Left lung (tissue), 10 donors: ENCODE data around the gene KCTD7. TPM values are rescaled to one million over a fixed set of nuclear protein-coding genes. Genes with fewer than 3 reads are reported as not detected.
A peak's percentile ranks its signal among the peaks of the same experiment; 100 is the strongest.
"Not testable (repeated sequence)": the region's sequence is repeated elsewhere in the genome, so short reads cannot be mapped to it uniquely, and the experiment has no call there.

Source experiments
- ATAC-seq: fragments of 200-7000 bp; cut with Tn5 transposase; one replicate; pipeline ENCODE4 v1.9.1; 2020; ENCODE audit warnings: moderate library complexity
- DNase-seq, 4 donors: peaks; one replicate each; pipeline ENCODE4 v3.0.0-alpha.2; 2013 to 2020
- H3K27ac ChIP-seq, 2 donors: fragments of 200-600 bp; sonication (generic) in 1 of 2; one replicate each; pipeline versions ENCODE4 v1.5.0 to v1.8.0; 2020 to 2021
- H3K27me3 ChIP-seq, 2 donors: fragments of 200-600 bp; sonication (generic) in 1 of 2; one replicate each; pipeline versions ENCODE4 v1.5.0 to v1.8.0; 2020 to 2021
- H3K36me3 ChIP-seq, 2 donors: fragments of 200-600 bp; sonication (generic) in 1 of 2; one replicate each; pipeline versions ENCODE4 v1.5.0 to v1.8.0; 2020 to 2021
- H3K4me1 ChIP-seq, 2 donors: fragments of 200-600 bp; one replicate each; pipeline ENCODE4 v1.8.0; 2021
- H3K4me3 ChIP-seq, 2 donors: fragments of 200-600 bp; sonication (generic) in 1 of 2; one replicate each; pipeline versions ENCODE4 v1.5.0 to v1.8.0; 2020 to 2021; ENCODE audit warnings: mild to moderate bottlenecking in 1 of 2
- H3K9me3 ChIP-seq, 2 donors: fragments of 200-600 bp; sonication (generic) in 1 of 2; one replicate each; pipeline versions ENCODE4 v1.5.0 to v1.8.0; 2020 to 2021
- intact Hi-C, 2 donors: fragments of 100-400 bp; cut with DNase I; formaldehyde crosslinking; loops; one replicate each; pipeline versions ENCODE4 v1.11.2 to v1.14.2; 2022
- polyA plus RNA-seq, 6 donors: library from polyadenylated mRNA; unstranded; fragments of 120-200 nt; gene quantifications; one replicate each; pipeline ENCODE4 v1.2.1, GENCODE V29; 2013; ENCODE audit not compliant: insufficient read length in 6 of 6
- total RNA-seq, 2 donors: library from RNA; stranded (reverse); fragmentation: NEBNext Ultra II Directional; extraction: Animal tissue kit (Norgen Biotek cat#: 25700); gene quantifications; one replicate each; pipeline ENCODE4 v1.2.1, GENCODE V29; 2021
- TF ChIP-seq, protein P1 (sequence below), 2 donors: fragments of 200-600 bp; sonication (generic) in 1 of 2; IDR thresholded peaks; one replicate each; pipeline versions ENCODE4 v1.5.0 to v1.8.0; 2021; ENCODE audit warnings: antibody characterized with exemption in 2 of 2
- donor health status: DM: no; HTN: yes; CAD: no.
- donor health status: DM: no; HTN: no; CAD: no.

Gene KCTD7
- total and polyA plus RNA-seq, 8 donors = 10.4 to 32.2 (median 28.5) TPM

DNA sequence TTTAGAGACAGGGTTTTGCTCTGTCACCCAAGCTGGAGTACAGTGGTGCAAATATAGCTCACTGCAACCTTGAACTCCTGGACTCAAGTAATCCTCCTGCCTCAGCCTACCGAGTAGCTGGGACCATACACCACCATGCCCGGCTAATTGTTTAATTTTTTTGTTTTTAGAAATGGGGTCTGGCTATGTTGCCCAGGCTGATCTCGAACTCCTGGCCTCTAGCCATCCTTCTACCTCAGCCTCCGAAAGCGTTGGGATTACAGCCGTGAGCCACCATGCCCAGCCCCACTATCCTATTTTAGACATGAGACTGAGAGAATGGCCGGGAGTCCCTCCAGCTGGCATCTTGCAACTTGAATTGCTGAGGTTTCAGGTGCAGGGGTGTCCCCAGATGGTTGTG is 39.4 kb downstream of the KCTD7 start:
- H3K9me3 ChIP-seq = no peaks in the 10 kb centered on the region
- peaks cover 0 to 2% of the 10 kb centered on the region in 2 donors for H3K36me3 ChIP-seq
- H3K27me3 ChIP-seq = no peaks in the 10 kb centered on the region
- H3K4me1 ChIP-seq = no peaks in the 10 kb centered on the region
- intact Hi-C loops = no loop called here
- no peak overlapping the region for H3K27ac ChIP-seq
- DNase-seq (no peak), ATAC-seq (no peak)
- TF ChIP-seq, protein P1, sequence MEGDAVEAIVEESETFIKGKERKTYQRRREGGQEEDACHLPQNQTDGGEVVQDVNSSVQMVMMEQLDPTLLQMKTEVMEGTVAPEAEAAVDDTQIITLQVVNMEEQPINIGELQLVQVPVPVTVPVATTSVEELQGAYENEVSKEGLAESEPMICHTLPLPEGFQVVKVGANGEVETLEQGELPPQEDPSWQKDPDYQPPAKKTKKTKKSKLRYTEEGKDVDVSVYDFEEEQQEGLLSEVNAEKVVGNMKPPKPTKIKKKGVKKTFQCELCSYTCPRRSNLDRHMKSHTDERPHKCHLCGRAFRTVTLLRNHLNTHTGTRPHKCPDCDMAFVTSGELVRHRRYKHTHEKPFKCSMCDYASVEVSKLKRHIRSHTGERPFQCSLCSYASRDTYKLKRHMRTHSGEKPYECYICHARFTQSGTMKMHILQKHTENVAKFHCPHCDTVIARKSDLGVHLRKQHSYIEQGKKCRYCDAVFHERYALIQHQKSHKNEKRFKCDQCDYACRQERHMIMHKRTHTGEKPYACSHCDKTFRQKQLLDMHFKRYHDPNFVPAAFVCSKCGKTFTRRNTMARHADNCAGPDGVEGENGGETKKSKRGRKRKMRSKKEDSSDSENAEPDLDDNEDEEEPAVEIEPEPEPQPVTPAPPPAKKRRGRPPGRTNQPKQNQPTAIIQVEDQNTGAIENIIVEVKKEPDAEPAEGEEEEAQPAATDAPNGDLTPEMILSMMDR (IDR thresholded peaks at IDR 0.05) = no peak
- H3K4me3 ChIP-seq = no peak overlapping the region

DNA sequence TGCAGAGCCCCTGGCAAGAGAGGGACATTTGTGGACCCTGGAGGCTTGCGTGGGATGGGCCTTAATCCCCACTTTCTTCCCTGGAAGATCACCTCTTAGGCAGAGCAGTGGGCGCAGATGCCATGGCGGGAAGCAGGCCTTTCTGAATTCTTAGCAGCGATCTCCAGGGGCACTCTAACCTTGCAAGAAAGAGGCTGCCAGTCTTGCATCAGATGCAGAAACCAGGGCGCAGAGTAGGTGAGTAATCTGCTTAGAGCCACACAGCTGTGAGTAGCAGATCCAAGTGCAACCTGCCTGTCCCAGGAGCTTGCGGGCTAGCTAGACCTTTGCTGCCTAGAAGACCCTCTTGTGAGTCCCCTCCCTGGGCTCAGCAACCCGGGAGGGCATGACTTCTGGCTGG is 40.0 kb downstream of the KCTD7 start:
- H3K27ac ChIP-seq = no peak overlapping the region

GRCh38 chr7:66669088-66669487 is 40.4 kb downstream of the KCTD7 start:
- no peak overlapping the region for H3K4me3 ChIP-seq
- no peaks in the 10 kb centered on the region for H3K9me3 ChIP-seq
- no peak overlapping the region for H3K27ac ChIP-seq
- peaks cover 0 to 2% of the 10 kb centered on the region in 2 donors for H3K36me3 ChIP-seq
- intact Hi-C loops = no loop called here
- no peak for DNase-seq
- H3K4me1 ChIP-seq = no peaks in the 10 kb centered on the region
- TF ChIP-seq, protein P1 (IDR thresholded peaks at IDR 0.05) = no peak
- H3K27me3 ChIP-seq = no peaks in the 10 kb centered on the region
- no peak for ATAC-seq

More for the DNA sequence above, 40.0 kb downstream of the KCTD7 start:
- no peaks in the 10 kb centered on the region for H3K27me3 ChIP-seq
- ATAC-seq (no peak), DNase-seq (no peak)
- TF ChIP-seq, protein P1 (IDR thresholded peaks at IDR 0.05) = no peak
- H3K4me1 ChIP-seq = no peaks in the 10 kb centered on the region
- H3K4me3 ChIP-seq = no peak overlapping the region
- intact Hi-C loops = no loop called here
- peaks cover 0 to 2% of the 10 kb centered on the region in 2 donors for H3K36me3 ChIP-seq
- H3K9me3 ChIP-seq = no peaks in the 10 kb centered on the region

DNA sequence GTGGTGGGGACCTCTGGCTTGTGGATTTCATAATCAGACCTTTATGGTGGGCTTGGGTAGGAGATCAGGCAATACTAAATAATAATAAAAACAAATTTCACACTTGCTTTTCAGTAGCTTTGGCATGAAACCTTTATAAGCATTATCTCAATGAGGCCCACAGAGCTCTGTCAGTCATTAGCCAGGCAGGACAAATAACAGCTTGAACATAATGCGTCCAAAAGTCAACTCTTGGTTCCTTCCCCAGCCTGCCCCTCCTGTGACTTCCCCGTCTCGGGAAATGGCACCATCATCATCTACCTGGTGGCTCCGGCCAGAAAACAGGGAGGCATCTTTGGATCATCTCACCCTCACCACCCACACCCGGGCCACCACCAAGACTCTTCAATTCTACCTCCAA is 40.8 kb downstream of the KCTD7 start:
- ATAC-seq (no peak), DNase-seq (no peak)
- intact Hi-C loops = no loop called here
- Histone ChIP-seq H3K9me3 (no peaks in the 10 kb centered on the region), H3K27ac (no peak overlapping the region), H3K27me3 (no peaks in the 10 kb centered on the region), H3K4me1 (no peaks in the 10 kb centered on the region), H3K4me3 (no peak overlapping the region), H3K36me3 (peaks cover 0 to 2% of the 10 kb centered on the region in 2 donors)
- TF ChIP-seq, protein P1 (IDR thresholded peaks at IDR 0.05) = no peak

GRCh38 chr7:66671034-66671433 is 42.4 kb downstream of the KCTD7 start:
- intact Hi-C loops = no loop called here
- Histone ChIP-seq H3K27ac (no peak overlapping the region), H3K4me1 (no peaks in the 10 kb centered on the region), H3K4me3 (no peak overlapping the region), H3K36me3 (peaks cover 0 to 2% of the 10 kb centered on the region in 2 donors), H3K9me3 (no peaks in the 10 kb centered on the region), H3K27me3 (no peaks in the 10 kb centered on the region)
- TF ChIP-seq, protein P1 (IDR thresholded peaks at IDR 0.05) = no peak
- ATAC-seq = no peak
- DNase-seq = no peak

DNA sequence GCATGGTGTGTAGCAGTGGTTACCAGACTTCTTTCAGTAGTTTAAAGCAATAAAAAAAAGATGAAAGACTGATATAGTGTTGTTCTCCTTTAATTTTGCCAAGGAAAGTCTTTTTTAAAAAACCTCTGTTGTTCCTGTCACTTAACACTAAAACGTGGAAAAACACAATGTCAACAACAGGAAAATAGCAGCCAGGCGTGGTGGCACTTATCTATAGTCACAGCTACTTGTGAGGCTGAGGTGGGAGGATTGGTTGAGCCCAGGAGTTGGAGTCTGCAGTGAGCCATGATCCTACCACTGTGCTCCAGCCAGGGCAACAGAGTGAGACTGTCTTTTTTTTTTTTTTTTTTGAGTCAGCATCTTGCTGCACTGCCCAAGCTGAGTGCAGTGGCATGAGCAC is 42.8 kb downstream of the KCTD7 start:
- DNase-seq, H3K4me3 ChIP-seq, H3K27me3 ChIP-seq, H3K9me3 ChIP-seq, H3K27ac ChIP-seq, intact Hi-C loops, ATAC-seq, H3K4me1 ChIP-seq, H3K36me3 ChIP-seq: not testable (repeated sequence)

GRCh38 chr7:66672432-66673123 is 43.9 kb downstream of the KCTD7 start:
- H3K4me1 ChIP-seq, H3K27ac ChIP-seq: not testable (repeated sequence)
- ATAC-seq = peak; percentile 14

DNA sequence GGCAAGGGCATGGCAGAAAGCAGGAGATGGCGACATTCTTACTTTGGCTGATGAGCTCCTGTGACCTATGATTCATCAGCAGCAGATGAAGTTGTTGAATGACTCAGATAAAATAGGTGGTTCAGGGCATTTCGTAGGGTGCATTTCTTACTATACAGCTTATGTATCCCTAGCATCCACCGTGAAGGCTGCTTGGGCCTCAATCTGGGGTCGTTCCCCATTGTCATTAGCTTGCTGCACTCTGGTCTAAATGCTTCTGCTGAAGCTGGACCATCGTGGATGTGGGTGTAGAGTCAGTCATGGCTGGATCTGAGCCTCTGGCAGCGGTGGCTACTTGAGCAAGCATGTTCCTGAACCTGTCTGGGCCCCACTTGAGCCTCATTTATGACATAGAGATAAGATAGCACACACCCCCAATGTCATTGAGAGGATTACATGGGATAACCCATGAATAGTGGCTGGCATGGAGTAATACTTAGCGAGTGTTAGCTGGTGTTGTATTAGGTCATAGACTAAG is 44.5 kb downstream of the KCTD7 start:
- intact Hi-C loops, H3K9me3 ChIP-seq, H3K4me3 ChIP-seq, DNase-seq, H3K4me1 ChIP-seq, H3K27me3 ChIP-seq, H3K27ac ChIP-seq, H3K36me3 ChIP-seq: not testable (repeated sequence)
- peak; percentile 30 for ATAC-seq

More at GRCh38 chr7:66672432-66673123, 43.9 kb downstream of the KCTD7 start:
- intact Hi-C loops, DNase-seq, H3K9me3 ChIP-seq, H3K27me3 ChIP-seq, H3K36me3 ChIP-seq, H3K4me3 ChIP-seq: not testable (repeated sequence)
